ENCODE measurements around the gene SEMA3C.

Gene SEMA3C

GRCh38 chr7:80768756-80769155 lies 150.1 kb downstream of the SEMA3C start:
- Histone ChIP-seq H3F3A (ENCODE audit: low read depth) (no peaks in the 10 kb centered on the region), H3K4me1 (ENCODE audit: insufficient read depth, low read length, poor library complexity, severe bottlenecking) (no peaks in the 10 kb centered on the region), H3K9me3 (ENCODE audit: insufficient read depth, low read depth, low read length) (no peaks in the 10 kb centered on the region), H3K4me3 (ENCODE audit: low read length, poor library complexity, severe bottlenecking) (no peak overlapping the region), H3K9me2 (replicated peaks; ENCODE audit: low read depth, low read length) (no peaks in the 10 kb centered on the region), H3K9ac (ENCODE audit: low read depth, low read length, poor library complexity, severe bottlenecking) (no peak overlapping the region), H3K36me3 (ENCODE audit: insufficient read depth, low read length) (no peaks in the 10 kb centered on the region), H2AFZ (ENCODE audit: low read length) (no peak overlapping the region), H3K79me2 (ENCODE audit: insufficient read depth, low read length) (no peaks in the 10 kb centered on the region), H3K27me3 (ENCODE audit: insufficient read depth, low read length, poor library complexity, severe bottlenecking) (no peaks in the 10 kb centered on the region), H3K4me2 (ENCODE audit: low read depth, low read length, poor library complexity, severe bottlenecking) (no peak overlapping the region), H4K20me1 (ENCODE audit: insufficient read depth, low read length, poor library complexity, severe bottlenecking) (no peaks in the 10 kb centered on the region)
- TF ChIP-seq, protein P1, sequence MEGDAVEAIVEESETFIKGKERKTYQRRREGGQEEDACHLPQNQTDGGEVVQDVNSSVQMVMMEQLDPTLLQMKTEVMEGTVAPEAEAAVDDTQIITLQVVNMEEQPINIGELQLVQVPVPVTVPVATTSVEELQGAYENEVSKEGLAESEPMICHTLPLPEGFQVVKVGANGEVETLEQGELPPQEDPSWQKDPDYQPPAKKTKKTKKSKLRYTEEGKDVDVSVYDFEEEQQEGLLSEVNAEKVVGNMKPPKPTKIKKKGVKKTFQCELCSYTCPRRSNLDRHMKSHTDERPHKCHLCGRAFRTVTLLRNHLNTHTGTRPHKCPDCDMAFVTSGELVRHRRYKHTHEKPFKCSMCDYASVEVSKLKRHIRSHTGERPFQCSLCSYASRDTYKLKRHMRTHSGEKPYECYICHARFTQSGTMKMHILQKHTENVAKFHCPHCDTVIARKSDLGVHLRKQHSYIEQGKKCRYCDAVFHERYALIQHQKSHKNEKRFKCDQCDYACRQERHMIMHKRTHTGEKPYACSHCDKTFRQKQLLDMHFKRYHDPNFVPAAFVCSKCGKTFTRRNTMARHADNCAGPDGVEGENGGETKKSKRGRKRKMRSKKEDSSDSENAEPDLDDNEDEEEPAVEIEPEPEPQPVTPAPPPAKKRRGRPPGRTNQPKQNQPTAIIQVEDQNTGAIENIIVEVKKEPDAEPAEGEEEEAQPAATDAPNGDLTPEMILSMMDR (conservative IDR thresholded peaks at IDR 0.05; ENCODE audit: low read length): no peak
- no peak for TF ChIP-seq EZH2phosphoT487 (IDR thresholded peaks at IDR 0.05; ENCODE audit: borderline replicate concordance)

DNA sequence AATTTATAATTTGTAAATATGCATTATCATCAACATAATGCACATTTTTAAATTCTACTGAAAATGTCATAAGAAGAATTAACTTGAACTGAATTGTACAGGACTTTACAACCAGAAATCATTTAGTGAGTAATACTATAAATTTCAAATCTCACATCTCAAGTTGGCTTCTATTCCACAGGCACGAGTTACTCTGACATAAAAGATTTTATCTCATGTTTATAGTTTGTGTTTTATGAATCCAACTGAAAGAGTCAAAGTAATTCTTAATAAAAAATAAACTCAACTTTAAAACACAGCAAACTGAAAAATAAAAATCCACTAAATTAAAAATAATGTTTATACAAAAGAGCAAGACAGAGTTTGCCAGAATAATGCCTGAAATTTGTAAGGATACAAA lies 151.2 kb downstream of the SEMA3C start:
- H3F3A ChIP-seq (ENCODE audit: low read depth): no peaks in the 10 kb centered on the region
- H3K4me1 ChIP-seq (ENCODE audit: insufficient read depth, low read length, poor library complexity, severe bottlenecking): no peaks in the 10 kb centered on the region
- H3K27me3 ChIP-seq (ENCODE audit: insufficient read depth, low read length, poor library complexity, severe bottlenecking): no peaks in the 10 kb centered on the region

DNA sequence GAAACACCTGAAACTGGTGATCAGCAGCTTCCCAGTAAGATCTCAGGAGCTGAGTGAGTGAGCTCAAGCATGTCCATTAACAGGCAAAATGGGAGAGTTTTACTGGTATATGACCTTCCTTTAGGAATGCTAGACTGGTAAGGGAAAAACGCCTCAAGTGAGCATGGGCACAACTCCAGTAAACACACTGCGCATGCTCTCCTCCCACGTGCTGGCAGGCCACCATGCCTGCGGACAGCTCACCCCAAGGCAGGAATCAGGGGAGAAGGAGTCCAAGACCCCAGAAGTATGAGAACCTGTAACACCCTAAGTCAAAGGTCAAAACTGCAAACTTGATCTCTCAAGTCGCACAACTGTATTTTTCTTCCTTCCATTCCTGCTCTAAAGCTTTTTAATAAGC lies 152.1 kb downstream of the SEMA3C start:
- Histone ChIP-seq H3K9me2 (replicated peaks; ENCODE audit: low read depth, low read length) (no peaks in the 10 kb centered on the region), H3K9ac (ENCODE audit: low read depth, low read length, poor library complexity, severe bottlenecking) (no peak overlapping the region), H3K79me2 (ENCODE audit: insufficient read depth, low read length) (no peaks in the 10 kb centered on the region), H3K36me3 (ENCODE audit: insufficient read depth, low read length) (no peaks in the 10 kb centered on the region), H3K4me3 (ENCODE audit: low read length, poor library complexity, severe bottlenecking) (no peak overlapping the region), H3K4me1 (ENCODE audit: insufficient read depth, low read length, poor library complexity, severe bottlenecking) (no peaks in the 10 kb centered on the region), H2AFZ (ENCODE audit: low read length) (no peak overlapping the region), H3K4me2 (ENCODE audit: low read depth, low read length, poor library complexity, severe bottlenecking) (peak overlapping the region; percentile 15), H4K20me1 (ENCODE audit: insufficient read depth, low read length, poor library complexity, severe bottlenecking) (no peaks in the 10 kb centered on the region), H3K9me3 (ENCODE audit: insufficient read depth, low read depth, low read length) (no peaks in the 10 kb centered on the region), H3F3A (ENCODE audit: low read depth) (no peaks in the 10 kb centered on the region), H3K27me3 (ENCODE audit: insufficient read depth, low read length, poor library complexity, severe bottlenecking) (no peaks in the 10 kb centered on the region)
- TF ChIP-seq, protein P1 (conservative IDR thresholded peaks at IDR 0.05; ENCODE audit: low read length): no peak
- TF ChIP-seq EZH2phosphoT487 (IDR thresholded peaks at IDR 0.05; ENCODE audit: borderline replicate concordance): no peak

More for the DNA sequence above, 151.2 kb downstream of the SEMA3C start:
- Histone ChIP-seq H3K36me3 (ENCODE audit: insufficient read depth, low read length) (no peaks in the 10 kb centered on the region), H3K4me2 (ENCODE audit: low read depth, low read length, poor library complexity, severe bottlenecking) (no peak overlapping the region), H3K9me3 (ENCODE audit: insufficient read depth, low read depth, low read length) (no peaks in the 10 kb centered on the region), H3K4me3 (ENCODE audit: low read length, poor library complexity, severe bottlenecking) (no peak overlapping the region), H4K20me1 (ENCODE audit: insufficient read depth, low read length, poor library complexity, severe bottlenecking) (no peaks in the 10 kb centered on the region), H2AFZ (ENCODE audit: low read length) (no peak overlapping the region), H3K79me2 (ENCODE audit: insufficient read depth, low read length) (no peaks in the 10 kb centered on the region), H3K9ac (ENCODE audit: low read depth, low read length, poor library complexity, severe bottlenecking) (no peak overlapping the region), H3K9me2 (replicated peaks; ENCODE audit: low read depth, low read length) (no peaks in the 10 kb centered on the region)
- no peak for TF ChIP-seq EZH2phosphoT487 (IDR thresholded peaks at IDR 0.05; ENCODE audit: borderline replicate concordance)
- TF ChIP-seq, protein P1 (conservative IDR thresholded peaks at IDR 0.05; ENCODE audit: low read length): no peak

All from Loucy (cell line).